Measurements from ENCODE around the gene BABAM2.

Gene BABAM2

GRCh38 chr2:28338831-28339321 lies 448.3 kb downstream of the BABAM2 start:
- DNase-seq = no peak

GRCh38 chr2:28339516-28340175 lies 449.1 kb downstream of the BABAM2 start:
- no peak for DNase-seq

- no peak for DNase-seq
These were observed 450.0 kb downstream of the BABAM2 start for GRCh38 chr2:28340312-28341202.

- no peak for DNase-seq
These were observed 450.8 kb downstream of the BABAM2 start for GRCh38 chr2:28341208-28341891.

- no peak for DNase-seq
These were observed 451.8 kb downstream of the BABAM2 start for GRCh38 chr2:28342081-28342967.

GRCh38 chr2:28343184-28343942 lies 452.8 kb downstream of the BABAM2 start:
- DNase-seq = no peak

- no peak for DNase-seq
These were observed 453.6 kb downstream of the BABAM2 start for GRCh38 chr2:28343971-28344715.

GRCh38 chr2:28344756-28345373 lies 454.3 kb downstream of the BABAM2 start:
- no peak for DNase-seq

GRCh38 chr2:28345619-28346018 lies 455.1 kb downstream of the BABAM2 start:
- DNase-seq = no peak

GRCh38 chr2:28346587-28346986 lies 456.1 kb downstream of the BABAM2 start:
- DNase-seq = no peak

- no peak for DNase-seq
These were observed 456.7 kb downstream of the BABAM2 start for GRCh38 chr2:28347193-28347592.

- no peak for DNase-seq
These were observed 457.1 kb downstream of the BABAM2 start for GRCh38 chr2:28347596-28347995.

GRCh38 chr2:28348149-28348567 lies 457.6 kb downstream of the BABAM2 start:
- DNase-seq = no peak

GRCh38 chr2:28348921-28349320 lies 458.4 kb downstream of the BABAM2 start:
- DNase-seq = no peak

- DNase-seq = no peak
These were observed 459.1 kb downstream of the BABAM2 start for GRCh38 chr2:28349546-28350165.

- DNase-seq = no peak
These were observed 459.7 kb downstream of the BABAM2 start for GRCh38 chr2:28350196-28350595.

- DNase-seq = no peak
These were observed 460.3 kb downstream of the BABAM2 start for GRCh38 chr2:28350791-28351285.

GRCh38 chr2:28351621-28352020 lies 461.1 kb downstream of the BABAM2 start:
- no peak for DNase-seq

GRCh38 chr2:28352104-28352503 lies 461.6 kb downstream of the BABAM2 start:
- DNase-seq = no peak

Data from amniotic stem cell (primary cell).